HCT116 (cell line): ENCODE measurements around the gene SERTAD2. TPM values are rescaled to one million over a fixed set of nuclear protein-coding genes. Genes with fewer than 3 reads are reported as not detected.

Experiments used
- ATAC-seq: fragments of 200-7000 bp; cut with Tn5 transposase; 2 replicates; pipeline ENCODE4 v1.9.1; 2020; ENCODE audit warnings: mild to moderate bottlenecking, moderate library complexity
- BruUV-seq: library from RNA; stranded (reverse); fragments of 400-500 nt; replicated peaks from 2 replicates; lab custom pipeline; 2021; lab: Mats Ljungman, UMichigan
- CTCF ChIA-PET: fragments of 300-600 bp; sonication (Branson Sonifier 250); formaldehyde crosslinking; loops from one replicate; lab custom pipeline; 2021; ENCODE audit warnings: antibody characterized with exemption; lab: Charles Lee
- POLR2A ChIA-PET: fragments of 300-600, 350-600 bp; sonication (Branson Sonifier 250); formaldehyde crosslinking; loops from one replicate; lab custom pipeline; 2021; ENCODE audit warnings: antibody characterized with exemption; lab: Charles Lee
- RAD21 ChIA-PET, 2 experiments: fragments of 300-600 bp; sonication (Branson Sonifier 250); formaldehyde crosslinking; loops; one replicate each; lab custom pipeline; 2023; ENCODE audit warnings: low total read pairs in 2 of 2; ENCODE audit not compliant: uncharacterized antibody in 2 of 2, unreplicated experiment in 2 of 2, low non-redundant PET in 1 of 2; lab: Charles Lee
- DNase-seq: peaks from one replicate; pipeline ENCODE4 v3.0.0-alpha.2; 2010; ENCODE audit warnings: low read depth, low spot score
- H2AFZ ChIP-seq: fragments of 200-600 bp; shearing (Covaris generic), sonication (generic); 2 replicates; pipeline ENCODE4 v1.6.1; 2017; ENCODE audit warnings: low read depth, mixed run types, mixed read lengths, antibody characterized with exemption, low read length; ENCODE audit not compliant: poor library complexity, severe bottlenecking
- H3K27ac ChIP-seq: 2 replicates; pipeline ENCODE4 v1.5.1; 2012; ENCODE audit warnings: low read depth, low read length
- H3K27me3 ChIP-seq: fragments of 200-600 bp; sonication (generic); 2 replicates; pipeline ENCODE4 v1.6.1; 2016; ENCODE audit warnings: mixed run types, low read length, mixed read lengths; ENCODE audit not compliant: insufficient read depth
- H3K36me3 ChIP-seq, 2 experiments: fragments of 200-500 bp in 1 of 2; fragments of 200-600 bp in 1 of 2; sonication (Bioruptor generic) in 1 of 2; sonication (generic) in 1 of 2; 2 replicates each; pipeline versions ENCODE4 v1.5.1 to v1.6.1; 2014 to 2016; ENCODE audit warnings: low read length in 2 of 2, inconsistent platforms in 1 of 2, mixed read lengths in 1 of 2, mixed run types in 1 of 2; ENCODE audit not compliant: insufficient read depth in 2 of 2, control insufficient read depth in 1 of 2
- H3K4me1 ChIP-seq, 2 experiments: fragments of 200-600 bp in 1 of 2; sonication (generic) in 1 of 2; 2 replicates each; pipeline versions ENCODE4 v1.5.1 to v1.6.1; 2012 to 2017; ENCODE audit warnings: low read length in 2 of 2, inconsistent platforms in 1 of 2, mild to moderate bottlenecking in 1 of 2, mixed read lengths in 1 of 2, mixed run types in 1 of 2, moderate library complexity in 1 of 2; ENCODE audit not compliant: insufficient read depth in 2 of 2, control insufficient read depth in 1 of 2
- H3K4me2 ChIP-seq: fragments of 200-600 bp; sonication (generic); 2 replicates; pipeline ENCODE4 v1.6.1; 2017; ENCODE audit warnings: mixed run types, low read length, mixed read lengths
- H3K4me3 ChIP-seq, 2 experiments: fragments of 200-600 bp in 1 of 2; sonication (generic) in 1 of 2; replicated peaks in 1 of 2; 2 replicates each; pipeline ENCODE4 v1.5.1; 2011 to 2016; ENCODE audit warnings: low read length in 2 of 2, control low read depth in 1 of 2, low read depth in 1 of 2, mild to moderate bottlenecking in 1 of 2, mixed read lengths in 1 of 2, mixed run types in 1 of 2
- H3K79me2 ChIP-seq: fragments of 200-600 bp; sonication (generic); 2 replicates; pipeline ENCODE4 v1.6.1; 2017; ENCODE audit warnings: mild to moderate bottlenecking, mixed run types, low read length, moderate library complexity, mixed read lengths; ENCODE audit not compliant: insufficient read depth
- H3K9ac ChIP-seq: fragments of 200-600 bp; sonication (generic); 2 replicates; pipeline ENCODE4 v1.6.1; 2016; ENCODE audit warnings: low read length, mixed read lengths
- H3K9me2 ChIP-seq: fragments of 200-600 bp; sonication (generic), shearing (Covaris generic); 2 replicates; pipeline ENCODE4 v1.6.1; 2017; ENCODE audit warnings: mixed run types, mild to moderate bottlenecking, moderate library complexity; ENCODE audit not compliant: insufficient read depth
- H3K9me3 ChIP-seq, 2 experiments: fragments of 200-500 bp in 1 of 2; fragments of 200-600 bp in 1 of 2; sonication (Bioruptor generic) in 1 of 2; sonication (generic) in 1 of 2; 2 replicates each; pipeline ENCODE4 v1.6.1; 2014 to 2017; ENCODE audit warnings: low read length in 2 of 2, mixed read lengths in 2 of 2, inconsistent platforms in 1 of 2, low read depth in 1 of 2, mild to moderate bottlenecking in 1 of 2, mixed run types in 1 of 2, moderate library complexity in 1 of 2; ENCODE audit not compliant: control insufficient read depth in 1 of 2, insufficient read depth in 1 of 2
- H4K20me1 ChIP-seq: fragments of 200-600 bp; sonication (generic), shearing (Covaris generic); 2 replicates; pipeline ENCODE4 v1.6.1; 2017; ENCODE audit warnings: mixed run types, mild to moderate bottlenecking, moderate library complexity; ENCODE audit not compliant: insufficient read depth
- CTCF ChIP-seq, 3 experiments: fragments of 200-600 bp in 1 of 3; sonication (generic) in 1 of 3; IDR thresholded peaks in 2 of 3; conservative IDR thresholded peaks in 1 of 3; 2 replicates each; pipeline ENCODE4 v1.5.1; 2012 to 2017; ENCODE audit warnings: low read depth in 2 of 3, low read length in 2 of 3, antibody characterized with exemption in 1 of 3, borderline replicate concordance in 1 of 3, control low read depth in 1 of 3, mild to moderate bottlenecking in 1 of 3, mixed read lengths in 1 of 3, mixed run types in 1 of 3, moderate library complexity in 1 of 3; ENCODE audit not compliant: insufficient read depth in 1 of 3
- ELF1 ChIP-seq: IDR thresholded peaks from 2 replicates; pipeline ENCODE4 v1.6.1; 2012; ENCODE audit warnings: low read depth, borderline replicate concordance
- FOSL1 ChIP-seq: IDR thresholded peaks from 2 replicates; pipeline ENCODE4 v1.6.1; 2012; ENCODE audit warnings: low read depth
- RAD21 ChIP-seq: IDR thresholded peaks from 2 replicates; pipeline ENCODE4 v1.6.1; 2012; ENCODE audit warnings: low read depth, mild to moderate bottlenecking
- SIN3A ChIP-seq: IDR thresholded peaks from 2 replicates; pipeline ENCODE4 v1.6.1; 2012; ENCODE audit warnings: low read depth
- TCF7L2 ChIP-seq: IDR thresholded peaks from 2 replicates; pipeline ENCODE4 v1.7.0; 2011; ENCODE audit warnings: borderline replicate concordance, inconsistent platforms; ENCODE audit not compliant: insufficient read depth, insufficient read length; ENCODE audit errors: extremely low read depth
- YY1 ChIP-seq: IDR thresholded peaks from 2 replicates; pipeline ENCODE4 v1.6.1; 2011; ENCODE audit warnings: low read length, low read depth, moderate library complexity, mild to moderate bottlenecking; ENCODE audit not compliant: insufficient replicate concordance; ENCODE audit errors: extremely low read depth
- ZBTB33 ChIP-seq: IDR thresholded peaks from 2 replicates; pipeline ENCODE4 v1.6.1; 2011; ENCODE audit warnings: mild to moderate bottlenecking, low read length, moderate library complexity; ENCODE audit not compliant: insufficient replicate concordance; ENCODE audit errors: extremely low read depth
- ZFX ChIP-seq: fragments of 450-650 bp; IDR thresholded peaks from 2 replicates; pipeline ENCODE4 v1.6.1; 2017
- ZNF274 ChIP-seq: fragments of 200-500 bp; sonication (Bioruptor generic); IDR thresholded peaks from 2 replicates; pipeline ENCODE4 v1.6.1; 2014; ENCODE audit warnings: mild to moderate bottlenecking, low read depth, low read length, inconsistent platforms
- intact Hi-C: fragments of 100-400 bp; cut with micrococcal nuclease; formaldehyde crosslinking; loops from 2 replicates; pipeline ENCODE4 v1.10.0; 2022
- total RNA-seq: library from RNA; stranded (reverse); gene quantifications from one replicate; pipeline ENCODE4 v1.2.1, GENCODE V29; 2021; ENCODE audit not compliant: unreplicated experiment
- TF ChIP-seq, protein P1 (sequence below): IDR thresholded peaks from 2 replicates; pipeline ENCODE4 v1.6.1; 2012; ENCODE audit warnings: low read depth
- TF ChIP-seq, protein P2 (sequence below): IDR thresholded peaks from 2 replicates; pipeline ENCODE4 v1.6.1; 2012

SERTAD2 gene
- total RNA-seq, 1 experiment from 2014 or later = 80.1 TPM

DNA sequence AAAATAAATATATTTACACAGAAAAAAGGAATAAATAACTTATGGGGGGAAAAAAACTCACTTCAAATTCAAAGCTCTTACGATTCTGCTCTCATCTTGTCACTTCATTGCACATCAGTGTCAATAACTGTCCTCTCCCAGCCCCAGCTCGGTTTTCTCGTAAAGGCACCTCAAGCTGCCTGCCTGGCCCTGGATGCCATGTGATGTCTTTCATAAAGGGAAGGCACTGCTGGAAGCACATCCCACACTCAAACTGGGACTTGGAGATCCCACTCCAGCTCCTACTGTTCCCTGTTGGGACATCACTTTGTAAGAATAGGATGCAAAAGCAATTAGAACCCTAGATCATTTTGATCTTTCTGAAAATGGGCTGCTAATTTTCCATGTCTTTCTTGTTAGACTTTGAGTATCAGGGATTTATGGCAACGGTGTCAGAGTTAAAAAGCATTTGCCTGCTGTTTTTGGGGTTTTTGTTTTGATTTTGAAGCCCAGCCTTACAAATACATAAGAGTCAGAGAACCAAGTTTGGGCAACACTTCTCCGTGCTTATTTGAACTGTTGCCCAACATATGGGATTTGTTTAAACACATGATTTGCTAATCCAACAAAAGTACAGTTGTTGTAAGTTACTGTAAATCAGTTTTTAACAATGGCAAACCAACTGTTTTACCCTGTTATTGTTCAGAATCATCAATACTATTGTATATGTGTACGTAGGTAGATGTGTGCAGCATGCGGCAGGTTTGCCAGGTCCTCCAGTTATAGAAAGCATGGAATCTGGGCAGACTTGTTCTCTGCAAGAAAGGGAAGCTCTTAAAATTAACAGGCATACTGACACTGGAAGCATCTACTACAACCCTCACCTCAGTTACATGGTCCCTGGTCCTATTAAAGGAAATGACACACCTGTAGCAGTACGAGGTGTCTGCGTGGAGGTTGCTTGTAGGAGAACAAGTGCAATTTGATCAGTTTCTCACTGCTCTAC is 20.6 kb downstream of the SERTAD2 start:
- no peaks in the 10 kb centered on the region for H3K9me3 ChIP-seq
- intact Hi-C loops = no loop called here
- RAD21 ChIA-PET = no interaction called here
- BruUV-seq = no TSS peak
- H3K27me3 ChIP-seq = no peaks in the 10 kb centered on the region
- no peak for ATAC-seq
- TF ChIP-seq ZBTB33 (no peak), YY1 (no peak), FOSL1 (no peak), ELF1 (no peak), ZNF274 (no peak), TCF7L2 (no peak), ZFX (no peak), RAD21 (no peak), SIN3A (no peak), CTCF (IDR thresholded peaks at IDR 0.05 in 2 of 3, conservative IDR thresholded peaks at IDR 0.05 in 1 of 3; ENCODE audit: borderline replicate concordance in 1 of 3, insufficient read depth in 1 of 3, low read depth in 2 of 3, low read length in 2 of 3) (no peak)
- TF ChIP-seq, protein P1, sequence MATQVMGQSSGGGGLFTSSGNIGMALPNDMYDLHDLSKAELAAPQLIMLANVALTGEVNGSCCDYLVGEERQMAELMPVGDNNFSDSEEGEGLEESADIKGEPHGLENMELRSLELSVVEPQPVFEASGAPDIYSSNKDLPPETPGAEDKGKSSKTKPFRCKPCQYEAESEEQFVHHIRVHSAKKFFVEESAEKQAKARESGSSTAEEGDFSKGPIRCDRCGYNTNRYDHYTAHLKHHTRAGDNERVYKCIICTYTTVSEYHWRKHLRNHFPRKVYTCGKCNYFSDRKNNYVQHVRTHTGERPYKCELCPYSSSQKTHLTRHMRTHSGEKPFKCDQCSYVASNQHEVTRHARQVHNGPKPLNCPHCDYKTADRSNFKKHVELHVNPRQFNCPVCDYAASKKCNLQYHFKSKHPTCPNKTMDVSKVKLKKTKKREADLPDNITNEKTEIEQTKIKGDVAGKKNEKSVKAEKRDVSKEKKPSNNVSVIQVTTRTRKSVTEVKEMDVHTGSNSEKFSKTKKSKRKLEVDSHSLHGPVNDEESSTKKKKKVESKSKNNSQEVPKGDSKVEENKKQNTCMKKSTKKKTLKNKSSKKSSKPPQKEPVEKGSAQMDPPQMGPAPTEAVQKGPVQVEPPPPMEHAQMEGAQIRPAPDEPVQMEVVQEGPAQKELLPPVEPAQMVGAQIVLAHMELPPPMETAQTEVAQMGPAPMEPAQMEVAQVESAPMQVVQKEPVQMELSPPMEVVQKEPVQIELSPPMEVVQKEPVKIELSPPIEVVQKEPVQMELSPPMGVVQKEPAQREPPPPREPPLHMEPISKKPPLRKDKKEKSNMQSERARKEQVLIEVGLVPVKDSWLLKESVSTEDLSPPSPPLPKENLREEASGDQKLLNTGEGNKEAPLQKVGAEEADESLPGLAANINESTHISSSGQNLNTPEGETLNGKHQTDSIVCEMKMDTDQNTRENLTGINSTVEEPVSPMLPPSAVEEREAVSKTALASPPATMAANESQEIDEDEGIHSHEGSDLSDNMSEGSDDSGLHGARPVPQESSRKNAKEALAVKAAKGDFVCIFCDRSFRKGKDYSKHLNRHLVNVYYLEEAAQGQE = no peak
- TF ChIP-seq, protein P2, sequence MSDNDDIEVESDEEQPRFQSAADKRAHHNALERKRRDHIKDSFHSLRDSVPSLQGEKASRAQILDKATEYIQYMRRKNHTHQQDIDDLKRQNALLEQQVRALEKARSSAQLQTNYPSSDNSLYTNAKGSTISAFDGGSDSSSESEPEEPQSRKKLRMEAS = no peak
- TF ChIP-seq, all 23 proteins: peak for 0
- no peak for DNase-seq
- H3K4me3 ChIP-seq = no peak overlapping the region
- H3K27ac ChIP-seq = no peak overlapping the region
- peaks cover 30% of the 10 kb centered on the region for H4K20me1 ChIP-seq
- H3K36me3 ChIP-seq = peaks cover 28 to 56% of the 10 kb centered on the region in 2 experiments
- H3K4me2 ChIP-seq = no peak overlapping the region
- H3K4me1 ChIP-seq = peaks cover 4 to 6% of the 10 kb centered on the region in 2 experiments
- POLR2A ChIA-PET = no interaction called here
- H3K79me2 ChIP-seq = peaks cover 71% of the 10 kb centered on the region
- no peak overlapping the region for H2AFZ ChIP-seq
- no peaks in the 10 kb centered on the region for H3K9me2 ChIP-seq
- H3K9ac ChIP-seq = no peak overlapping the region
- CTCF ChIA-PET = interaction anchor here (1.0 to 1.3 kb wide), 3 partner anchors 11 to 13 kb away, joined by 3 to 5 read pairs (median 4); no protein-coding TSS in a partner anchor
